ENCODE results near the gene RIOK1. TPM values are rescaled to one million over a fixed set of nuclear protein-coding genes. Genes with fewer than 3 reads are reported as not detected.

RIOK1 gene
- total and polyA plus RNA-seq, 2 of the 13 experiments (the other 11 are each of a cell fraction or from before 2014, with no cell fraction given), result 9.4 to 37.8 TPM

DNA sequence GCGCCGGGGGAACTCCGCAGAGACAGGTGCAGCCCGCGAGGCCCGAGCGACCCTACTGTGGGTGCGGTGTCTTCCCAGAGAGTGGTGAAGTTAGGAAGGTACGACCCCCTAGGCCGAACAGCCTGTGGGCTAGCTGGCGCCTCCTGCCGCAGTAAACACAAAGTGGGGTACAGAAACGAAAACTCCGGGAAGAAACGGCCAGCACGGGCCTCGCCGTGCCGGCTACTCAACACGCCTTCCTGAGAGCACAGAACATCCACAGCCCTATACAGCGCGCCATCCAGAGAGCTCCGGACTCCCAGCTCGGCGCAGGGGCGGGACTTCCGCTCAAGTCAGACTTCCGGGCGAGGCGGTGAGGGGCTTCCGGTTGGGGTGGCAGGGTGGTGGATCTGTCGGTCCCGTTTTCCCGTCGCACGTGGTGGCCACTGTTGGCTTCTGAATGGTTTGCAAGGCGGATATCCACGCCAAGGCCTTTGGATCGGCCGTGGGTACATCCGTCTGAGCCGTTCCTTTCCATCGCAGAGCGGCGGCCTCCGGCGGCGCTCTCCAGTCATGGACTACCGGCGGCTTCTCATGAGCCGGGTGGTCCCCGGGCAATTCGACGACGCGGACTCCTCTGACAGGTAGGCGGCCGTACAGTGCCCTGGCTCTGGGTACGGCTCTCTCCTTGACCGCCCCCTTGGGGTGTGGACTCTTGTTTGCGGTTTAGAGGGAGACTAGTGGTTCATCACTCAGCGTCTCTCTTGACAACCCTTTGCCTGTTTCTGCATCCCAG, at the start of gene RIOK1, which contains the start of gene CAGE1 (continued):
- TF ChIP-seq PREB (CRISPR knock-in tag; IDR thresholded peaks at IDR 0.05) (no peak), ZNF691 (CRISPR knock-in tag; IDR thresholded peaks at IDR 0.05; ENCODE audit: borderline replicate concordance, low read depth) (peak; percentile 88; the same call in 1 of the 2 replicates), ZNF879 (CRISPR knock-in tag; IDR thresholded peaks at IDR 0.05) (no peak; the same call in 1 of the 2 replicates), ZNF724P (CRISPR knock-in tag; IDR thresholded peaks at IDR 0.05; ENCODE audit: borderline replicate concordance) (peak; percentile 74; the same call in 1 of the 2 replicates), JARID2 (CRISPR knock-in tag; IDR thresholded peaks at IDR 0.05; ENCODE audit: insufficient replicate concordance) (no peak), CERS6 (CRISPR knock-in tag; IDR thresholded peaks at IDR 0.05) (no peak; the same call in 1 of the 2 replicates), SMAD1 (CRISPR knock-in tag; IDR thresholded peaks at IDR 0.05; ENCODE audit: borderline replicate concordance, low read depth) (peak; percentile 89; the same call in 1 of the 2 replicates), ZNF570 (CRISPR knock-in tag; IDR thresholded peaks at IDR 0.05; ENCODE audit: borderline replicate concordance) (no peak), ZBTB37 (CRISPR knock-in tag; IDR thresholded peaks at IDR 0.05) (0 out of 2 replicates have a peak, but pooled peaks have one; percentile 37), SP5 (CRISPR knock-in tag; IDR thresholded peaks at IDR 0.05; ENCODE audit: borderline replicate concordance, low read depth) (peak; percentile 53; the same call in 1 of the 2 replicates), ARNT2 (CRISPR knock-in tag; IDR thresholded peaks at IDR 0.05; ENCODE audit: low read depth) (peak; percentile 94; the same call in 1 of the 2 replicates), HDAC6 (IDR thresholded peaks at IDR 0.05; ENCODE audit: low read depth, low read length) (no peak), ZBTB2 (CRISPR knock-in tag; IDR thresholded peaks at IDR 0.05; ENCODE audit: low read depth) (peak; percentile 89)
- TF ChIP-seq, protein P1, sequence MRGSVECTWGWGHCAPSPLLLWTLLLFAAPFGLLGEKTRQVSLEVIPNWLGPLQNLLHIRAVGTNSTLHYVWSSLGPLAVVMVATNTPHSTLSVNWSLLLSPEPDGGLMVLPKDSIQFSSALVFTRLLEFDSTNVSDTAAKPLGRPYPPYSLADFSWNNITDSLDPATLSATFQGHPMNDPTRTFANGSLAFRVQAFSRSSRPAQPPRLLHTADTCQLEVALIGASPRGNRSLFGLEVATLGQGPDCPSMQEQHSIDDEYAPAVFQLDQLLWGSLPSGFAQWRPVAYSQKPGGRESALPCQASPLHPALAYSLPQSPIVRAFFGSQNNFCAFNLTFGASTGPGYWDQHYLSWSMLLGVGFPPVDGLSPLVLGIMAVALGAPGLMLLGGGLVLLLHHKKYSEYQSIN (CRISPR knock-in tag; IDR thresholded peaks at IDR 0.05; ENCODE audit: borderline replicate concordance), result no peak
- TF ChIP-seq, protein P2, sequence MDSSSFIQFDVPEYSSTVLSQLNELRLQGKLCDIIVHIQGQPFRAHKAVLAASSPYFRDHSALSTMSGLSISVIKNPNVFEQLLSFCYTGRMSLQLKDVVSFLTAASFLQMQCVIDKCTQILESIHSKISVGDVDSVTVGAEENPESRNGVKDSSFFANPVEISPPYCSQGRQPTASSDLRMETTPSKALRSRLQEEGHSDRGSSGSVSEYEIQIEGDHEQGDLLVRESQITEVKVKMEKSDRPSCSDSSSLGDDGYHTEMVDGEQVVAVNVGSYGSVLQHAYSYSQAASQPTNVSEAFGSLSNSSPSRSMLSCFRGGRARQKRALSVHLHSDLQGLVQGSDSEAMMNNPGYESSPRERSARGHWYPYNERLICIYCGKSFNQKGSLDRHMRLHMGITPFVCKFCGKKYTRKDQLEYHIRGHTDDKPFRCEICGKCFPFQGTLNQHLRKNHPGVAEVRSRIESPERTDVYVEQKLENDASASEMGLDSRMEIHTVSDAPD (CRISPR knock-in tag; IDR thresholded peaks at IDR 0.05), result peak; percentile 58
- TF ChIP-seq, protein P3, sequence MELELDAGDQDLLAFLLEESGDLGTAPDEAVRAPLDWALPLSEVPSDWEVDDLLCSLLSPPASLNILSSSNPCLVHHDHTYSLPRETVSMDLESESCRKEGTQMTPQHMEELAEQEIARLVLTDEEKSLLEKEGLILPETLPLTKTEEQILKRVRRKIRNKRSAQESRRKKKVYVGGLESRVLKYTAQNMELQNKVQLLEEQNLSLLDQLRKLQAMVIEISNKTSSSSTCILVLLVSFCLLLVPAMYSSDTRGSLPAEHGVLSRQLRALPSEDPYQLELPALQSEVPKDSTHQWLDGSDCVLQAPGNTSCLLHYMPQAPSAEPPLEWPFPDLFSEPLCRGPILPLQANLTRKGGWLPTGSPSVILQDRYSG (CRISPR knock-in tag; IDR thresholded peaks at IDR 0.05), result peak; percentile 75; the same call in 1 of the 2 replicates

Measured in HepG2 (cell line).